A172 (cell line): ENCODE measurements around the gene ALPG. TPM values are rescaled to one million over a fixed set of nuclear protein-coding genes. Genes with fewer than 3 reads are reported as not detected.
"Not testable (repeated sequence)": the region's sequence is repeated elsewhere in the genome, so short reads cannot be mapped to it uniquely, and the experiment has no call there.

Experiments
- DNase-seq: peaks from one replicate; pipeline ENCODE4 v3.0.0-alpha.2; 2015; ENCODE audit warnings: low spot score
- total RNA-seq: library from RNA; depleted of rRNA; stranded (reverse); fragments of >200 nt; shearing (Covaris generic); gene quantifications from 2 replicates; pipeline ENCODE4 v1.2.3, GENCODE V29; 2014

The ALPG gene
- total RNA-seq, 1 experiment from 2014 or later: not detected

DNA sequence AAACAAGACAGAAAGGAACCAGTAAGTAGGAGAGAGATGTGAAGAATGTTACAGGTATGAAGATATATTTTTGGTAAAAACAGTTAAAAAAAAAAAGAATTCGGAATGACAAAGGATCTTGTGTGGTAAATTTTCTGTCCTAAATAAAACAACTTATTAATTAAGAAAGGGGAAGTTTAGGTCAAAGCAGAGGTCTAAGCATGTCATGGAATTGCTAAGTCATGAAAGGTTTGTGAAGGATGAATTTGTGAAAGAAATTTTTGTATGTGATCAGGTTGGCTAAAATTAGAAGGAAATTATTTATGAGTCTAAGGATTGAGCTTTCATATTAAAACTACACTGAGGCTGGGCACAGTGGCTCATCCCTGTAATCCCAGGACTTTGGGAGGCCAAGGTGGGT is 11.1 kb upstream of the ALPG start:
- no peak for DNase-seq

DNA sequence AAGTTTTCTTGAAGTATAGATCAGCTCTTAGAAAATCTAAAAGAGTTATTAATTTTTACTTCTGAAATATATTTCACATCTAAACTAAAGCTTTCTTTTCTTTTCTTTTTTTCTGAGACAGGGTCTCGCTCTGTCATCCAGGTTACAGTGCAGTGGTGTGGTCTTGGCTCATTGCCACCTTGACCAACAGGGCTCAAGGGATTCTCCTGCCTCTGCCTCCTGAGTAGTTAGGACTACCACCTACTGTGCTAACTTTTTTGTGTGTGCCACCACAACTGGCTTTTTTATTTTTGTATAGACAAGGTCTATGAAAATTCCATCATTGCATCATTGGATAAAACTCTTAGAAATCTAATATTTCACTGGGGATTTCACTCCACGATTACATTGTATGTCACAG is 10.0 kb upstream of the ALPG start:
- no peak for DNase-seq

DNA sequence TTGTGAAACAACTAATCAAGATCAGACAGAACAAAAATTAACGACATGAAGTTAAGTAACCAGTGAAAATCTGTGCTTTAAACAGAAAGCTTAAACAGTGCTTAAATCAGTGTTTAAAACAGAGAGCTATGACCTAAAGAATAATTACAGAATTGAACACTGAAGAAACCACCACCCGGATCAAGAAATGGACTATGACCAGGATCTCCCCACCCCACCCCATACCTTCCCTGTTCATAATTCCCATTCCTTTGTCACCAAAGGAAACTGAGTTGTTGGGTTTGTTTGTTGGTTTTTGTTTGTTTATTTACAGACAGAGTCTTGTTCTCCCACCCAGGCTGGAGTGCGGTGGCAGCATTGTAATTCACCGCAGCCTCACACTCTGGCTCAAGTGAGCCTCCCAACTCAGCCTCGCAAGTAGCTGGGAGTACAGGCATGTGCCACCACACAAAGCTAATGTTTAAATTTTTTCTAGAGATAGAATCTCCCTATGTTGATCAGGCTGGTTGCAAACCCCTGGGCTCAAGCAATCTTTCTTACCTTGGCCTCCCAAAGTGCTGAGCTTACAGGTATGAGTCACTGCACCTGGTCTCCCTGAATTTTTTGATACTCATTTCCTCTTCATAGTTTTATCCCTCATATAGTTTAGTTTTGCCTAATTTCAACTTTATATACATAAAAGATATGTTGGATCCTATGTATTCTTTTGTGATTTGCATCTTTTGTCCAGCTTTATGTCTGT is 8.2 kb upstream of the ALPG start:
- no peak for DNase-seq

DNA sequence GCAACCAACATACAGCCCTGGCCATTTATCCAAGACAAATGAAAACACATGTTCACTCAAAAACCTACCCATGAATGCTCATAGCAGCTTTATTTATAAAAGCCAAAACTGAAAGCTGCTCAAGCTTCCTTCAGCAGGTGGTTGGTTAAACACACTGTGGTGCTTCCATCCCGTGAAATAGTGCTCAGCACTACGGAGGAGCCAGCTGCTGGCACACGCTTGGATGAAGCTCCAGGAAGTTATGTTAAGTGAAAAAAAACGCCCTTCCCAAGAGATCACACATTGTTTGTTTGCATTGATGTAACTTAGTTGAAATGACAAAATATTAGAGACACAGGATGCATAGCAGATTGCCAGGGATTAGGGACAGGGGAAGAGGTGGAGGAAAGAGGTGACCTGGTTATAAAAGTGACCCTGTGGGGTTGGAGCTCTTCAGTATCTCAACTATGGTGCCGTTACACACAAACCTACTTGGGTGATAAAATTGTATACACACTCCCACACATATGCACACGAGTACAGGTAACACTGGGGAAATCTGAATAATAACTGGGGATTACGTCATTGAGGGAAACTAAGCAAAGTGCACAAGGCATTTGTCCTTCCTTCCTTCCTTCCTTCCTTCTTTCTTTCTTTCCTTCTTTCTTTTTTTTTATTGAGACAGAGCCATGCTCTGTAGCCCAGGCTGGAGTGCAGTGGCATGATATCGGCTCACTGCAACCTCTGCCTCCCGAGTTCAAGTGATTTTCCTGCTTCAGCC is 6.2 kb upstream of the ALPG start:
- no peak for DNase-seq

DNA sequence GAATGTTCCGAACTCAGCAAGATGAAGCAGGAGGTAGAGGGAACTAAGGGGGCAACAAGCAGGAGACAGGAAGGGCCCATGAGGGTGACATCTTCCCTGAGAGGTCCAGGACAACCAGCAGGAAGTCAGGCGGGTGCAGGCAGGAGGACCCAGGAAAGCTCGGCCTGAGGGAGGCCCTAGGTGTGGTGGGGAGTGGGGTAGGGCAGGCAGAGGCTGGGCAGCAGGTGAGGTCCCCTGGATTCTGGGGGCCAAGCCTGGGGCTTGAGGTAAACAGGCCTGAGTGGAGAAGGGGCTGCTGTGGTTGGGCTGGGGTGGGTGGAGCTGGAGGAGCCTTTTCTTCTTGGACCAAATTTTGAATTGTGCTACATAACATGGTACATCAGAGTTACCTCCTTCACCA is 4.1 kb upstream of the ALPG start:
- DNase-seq: no peak

DNA sequence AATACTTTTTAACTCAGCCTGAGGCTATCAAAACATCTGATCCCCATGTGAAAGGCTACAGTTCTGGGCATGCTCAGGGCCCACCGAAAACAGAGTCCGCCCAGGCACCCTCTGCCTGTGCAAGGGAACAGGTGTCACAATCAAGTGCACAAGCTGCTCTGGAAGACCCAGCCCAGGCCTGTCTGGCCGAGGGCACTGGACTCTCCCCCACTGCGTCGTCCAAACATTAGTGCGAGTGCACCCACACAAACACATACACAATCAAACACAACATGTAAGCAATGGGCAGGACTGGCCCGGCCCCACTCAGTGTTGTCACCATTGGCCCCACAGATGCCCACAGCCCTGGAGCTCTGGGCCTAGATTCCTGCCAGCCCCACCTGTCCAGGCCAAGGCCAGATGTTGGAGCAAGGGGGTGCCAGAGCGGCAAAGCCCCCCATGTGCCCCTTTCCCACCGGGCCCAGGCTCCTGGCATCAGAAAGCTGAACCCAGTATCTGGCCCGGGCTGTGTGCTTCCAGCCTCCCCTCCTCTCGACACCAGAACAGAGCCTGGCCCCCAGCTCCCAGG is 617 bp upstream of the ALPG start:
- no peak for DNase-seq

DNA sequence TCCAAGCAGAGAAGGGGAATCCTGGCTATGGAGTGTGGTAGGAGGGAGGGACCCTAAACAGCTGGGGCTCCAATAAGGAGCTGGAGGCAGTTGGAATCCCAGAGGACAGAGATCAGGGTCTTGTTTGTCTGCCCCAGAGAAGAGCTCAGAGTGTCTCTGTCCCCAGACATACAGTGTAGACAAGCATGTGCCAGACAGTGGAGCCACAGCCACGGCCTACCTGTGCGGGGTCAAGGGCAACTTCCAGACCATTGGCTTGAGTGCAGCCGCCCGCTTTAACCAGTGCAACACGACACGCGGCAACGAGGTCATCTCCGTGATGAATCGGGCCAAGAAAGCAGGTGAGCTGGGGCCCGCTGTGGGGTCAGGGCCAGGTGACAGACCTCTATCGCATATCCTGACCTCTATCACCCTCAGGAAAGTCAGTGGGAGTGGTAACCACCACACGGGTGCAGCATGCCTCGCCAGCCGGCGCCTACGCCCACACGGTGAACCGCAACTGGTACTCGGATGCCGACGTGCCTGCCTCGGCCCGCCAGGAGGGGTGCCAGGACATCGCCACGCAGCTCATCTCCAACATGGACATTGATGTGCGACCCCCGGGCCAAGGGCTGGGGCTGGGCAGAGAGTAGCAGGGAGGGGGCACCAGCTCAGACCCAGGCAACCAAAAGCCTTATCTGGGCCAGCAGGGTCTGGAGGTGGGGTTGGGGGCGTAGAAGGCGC is 945 bp downstream of the ALPG start:
- DNase-seq: not testable (repeated sequence)

DNA sequence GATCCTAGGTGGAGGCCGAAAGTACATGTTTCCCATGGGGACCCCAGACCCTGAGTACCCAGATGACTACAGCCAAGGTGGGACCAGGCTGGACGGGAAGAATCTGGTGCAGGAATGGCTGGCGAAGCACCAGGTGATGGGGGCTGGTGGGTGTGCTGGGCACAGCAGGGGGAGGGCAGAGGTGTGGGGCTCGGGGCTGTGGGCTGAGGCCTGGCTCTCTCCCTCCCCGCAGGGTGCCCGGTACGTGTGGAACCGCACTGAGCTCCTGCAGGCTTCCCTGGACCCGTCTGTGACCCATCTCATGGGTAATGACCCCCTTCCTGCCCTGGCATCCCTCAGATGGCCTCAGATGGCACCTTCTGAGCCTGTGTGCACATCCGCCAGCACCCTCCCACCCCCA is 1.6 kb downstream of the ALPG start:
- not testable (repeated sequence) for DNase-seq

DNA sequence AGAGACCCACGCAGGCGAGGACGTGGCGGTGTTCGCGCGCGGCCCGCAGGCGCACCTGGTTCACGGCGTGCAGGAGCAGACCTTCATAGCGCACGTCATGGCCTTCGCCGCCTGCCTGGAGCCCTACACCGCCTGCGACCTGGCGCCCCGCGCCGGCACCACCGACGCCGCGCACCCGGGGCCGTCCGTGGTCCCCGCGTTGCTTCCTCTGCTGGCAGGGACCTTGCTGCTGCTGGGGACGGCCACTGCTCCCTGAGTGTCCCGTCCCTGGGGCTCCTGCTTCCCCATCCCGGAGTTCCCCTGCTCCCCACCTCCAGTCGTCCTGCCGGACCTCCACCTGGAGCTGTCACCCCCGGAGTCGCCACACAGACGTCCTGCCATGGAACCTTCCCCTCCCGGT is 3.0 kb downstream of the ALPG start:
- DNase-seq: not testable (repeated sequence)

DNA sequence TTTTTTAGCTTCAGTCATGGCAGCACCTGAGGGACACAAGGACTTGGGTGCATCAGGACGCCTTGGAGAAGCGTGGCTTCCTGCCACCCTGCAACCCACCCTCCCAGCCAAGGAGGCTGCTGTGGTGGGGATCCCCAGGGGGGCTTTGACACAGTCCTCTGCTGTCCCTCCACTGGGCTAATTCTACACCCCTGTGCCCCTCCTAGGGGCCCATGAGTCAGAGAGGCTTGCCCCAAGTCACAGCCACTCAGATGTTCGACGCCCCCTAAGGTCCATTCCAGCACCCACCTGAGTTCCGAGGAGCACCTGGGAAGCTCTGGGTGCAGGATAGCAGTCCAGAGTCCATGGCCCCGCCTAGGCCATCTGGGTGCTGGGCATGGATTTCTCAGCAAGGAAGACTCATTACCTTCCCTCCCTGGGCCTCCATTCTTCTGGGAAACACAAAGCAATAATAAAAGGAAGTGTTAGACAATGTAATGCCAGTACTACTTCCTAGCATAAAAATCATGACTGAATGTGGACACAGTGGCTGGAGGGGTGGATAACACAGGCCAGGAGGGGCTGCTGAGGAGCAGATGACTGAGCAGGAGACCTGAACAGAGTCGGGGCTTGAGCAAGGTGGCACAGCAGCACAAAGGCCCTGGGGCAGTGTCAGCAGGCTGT is 3.7 kb downstream of the ALPG start:
- DNase-seq: no peak

DNA sequence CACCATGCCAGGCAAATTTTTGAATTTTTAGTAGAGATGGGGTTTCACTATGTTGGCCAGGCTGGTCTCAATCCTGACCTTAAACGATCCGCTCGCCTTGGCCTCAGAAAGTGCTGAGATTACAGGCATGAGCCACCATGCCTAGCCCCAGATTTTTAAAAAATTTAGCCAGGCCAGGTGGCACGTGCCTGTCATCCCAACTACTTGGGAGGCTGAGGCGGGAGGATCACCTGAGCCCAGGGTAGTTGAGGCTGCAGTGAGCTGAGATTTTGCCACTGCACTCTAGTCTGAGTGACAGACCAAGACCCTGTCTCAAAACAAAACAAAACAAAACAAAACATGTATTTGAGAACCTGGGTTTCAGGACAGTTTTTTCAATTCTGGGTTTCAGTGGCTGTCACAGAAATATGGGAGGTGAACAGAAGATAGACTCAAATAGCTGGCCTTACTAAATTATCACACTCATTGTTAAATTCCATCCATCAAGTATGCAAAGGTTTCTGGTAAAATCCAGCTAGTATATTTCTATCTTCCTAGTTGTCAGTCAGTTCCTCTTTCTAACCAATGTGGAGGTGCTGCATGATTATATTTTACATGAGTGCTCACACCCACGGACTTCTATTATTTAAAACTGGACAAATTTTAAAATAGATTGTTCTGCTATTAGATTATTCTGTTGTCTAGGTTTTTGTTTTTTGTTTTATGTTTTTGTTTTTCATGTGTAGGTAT is 5.4 kb downstream of the ALPG start:
- no peak for DNase-seq

DNA sequence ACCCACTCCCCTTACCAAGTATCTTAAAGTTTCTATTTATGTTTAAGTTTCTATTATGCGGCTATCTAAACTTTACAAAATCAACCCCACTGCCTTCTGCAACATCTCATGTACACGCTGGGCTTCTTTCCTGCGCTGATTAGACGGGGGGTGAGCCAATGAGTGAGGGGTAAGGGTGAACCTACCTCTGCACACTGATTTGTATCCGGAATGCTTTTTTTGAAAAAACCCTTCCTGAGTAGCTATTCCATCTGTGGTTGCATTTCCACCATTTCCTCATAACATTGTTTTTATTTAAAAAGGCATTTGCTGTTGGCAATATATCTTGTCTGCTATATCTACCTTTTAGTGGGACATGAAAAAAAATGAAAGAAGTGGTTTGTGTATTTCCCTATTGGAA is 6.3 kb downstream of the ALPG start:
- DNase-seq: no peak

DNA sequence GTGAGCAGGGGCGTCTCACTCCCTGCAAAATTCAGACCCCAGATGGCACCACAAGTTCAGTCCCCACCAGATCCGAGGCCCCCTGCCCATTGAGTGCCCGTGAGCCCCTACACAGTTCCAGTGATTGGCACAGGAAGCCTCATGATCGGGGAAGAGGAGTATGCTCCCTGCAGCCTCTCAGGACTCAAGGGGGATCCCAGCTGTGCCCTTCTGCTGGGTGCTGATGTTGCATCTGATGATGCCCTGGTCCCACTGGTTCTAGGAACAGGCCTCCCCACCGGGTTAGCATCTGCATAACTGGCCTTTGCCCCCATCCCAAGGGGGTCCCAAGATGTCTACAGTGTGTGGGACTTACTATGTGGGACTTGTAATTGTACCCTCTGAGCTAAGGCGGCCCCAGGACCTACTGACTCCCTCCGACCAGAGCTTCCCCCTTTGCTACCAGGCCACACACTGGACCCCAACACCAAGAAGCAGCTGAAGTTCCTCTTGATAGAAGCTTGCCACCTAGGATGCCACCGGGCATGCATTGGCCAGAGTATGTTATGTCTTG is 8.6 kb downstream of the ALPG start:
- DNase-seq: no peak

DNA sequence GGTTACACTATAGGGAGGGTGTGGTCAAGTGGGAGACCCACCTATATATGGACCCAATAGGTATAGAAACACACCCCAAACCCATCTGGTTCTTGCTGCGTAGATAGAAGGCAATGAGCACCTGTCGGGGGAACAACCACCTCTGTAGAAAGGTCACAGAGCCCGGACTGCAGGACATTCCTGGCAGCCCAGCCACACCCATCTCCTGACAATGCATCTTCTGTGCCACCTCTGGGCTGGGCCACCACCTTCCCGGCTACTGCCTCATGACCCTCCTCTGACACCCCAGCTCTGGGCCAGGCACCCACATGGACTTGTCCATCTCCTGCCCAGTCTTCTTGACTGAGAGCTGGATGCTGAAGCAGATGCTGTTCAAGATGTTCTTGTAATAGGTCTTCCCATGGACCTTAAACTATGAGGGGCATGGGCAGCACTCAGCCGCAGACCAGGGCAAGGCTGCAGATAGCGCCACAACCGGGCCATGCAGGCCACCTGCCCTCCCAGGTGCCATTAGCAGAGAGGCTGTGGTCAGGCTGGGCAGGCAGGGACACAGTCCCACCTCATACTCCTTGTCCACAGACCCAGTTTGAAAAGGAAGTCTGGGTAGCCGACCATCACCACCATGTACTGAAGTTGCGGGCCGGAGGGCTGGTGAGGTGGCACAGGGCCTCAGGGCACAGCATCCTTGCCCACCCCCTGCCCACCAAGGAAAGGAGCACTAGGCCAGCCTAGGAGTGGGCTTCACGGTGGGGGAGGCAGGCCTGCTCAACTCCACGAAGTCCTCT is 9.3 kb downstream of the ALPG start:
- no peak for DNase-seq

DNA sequence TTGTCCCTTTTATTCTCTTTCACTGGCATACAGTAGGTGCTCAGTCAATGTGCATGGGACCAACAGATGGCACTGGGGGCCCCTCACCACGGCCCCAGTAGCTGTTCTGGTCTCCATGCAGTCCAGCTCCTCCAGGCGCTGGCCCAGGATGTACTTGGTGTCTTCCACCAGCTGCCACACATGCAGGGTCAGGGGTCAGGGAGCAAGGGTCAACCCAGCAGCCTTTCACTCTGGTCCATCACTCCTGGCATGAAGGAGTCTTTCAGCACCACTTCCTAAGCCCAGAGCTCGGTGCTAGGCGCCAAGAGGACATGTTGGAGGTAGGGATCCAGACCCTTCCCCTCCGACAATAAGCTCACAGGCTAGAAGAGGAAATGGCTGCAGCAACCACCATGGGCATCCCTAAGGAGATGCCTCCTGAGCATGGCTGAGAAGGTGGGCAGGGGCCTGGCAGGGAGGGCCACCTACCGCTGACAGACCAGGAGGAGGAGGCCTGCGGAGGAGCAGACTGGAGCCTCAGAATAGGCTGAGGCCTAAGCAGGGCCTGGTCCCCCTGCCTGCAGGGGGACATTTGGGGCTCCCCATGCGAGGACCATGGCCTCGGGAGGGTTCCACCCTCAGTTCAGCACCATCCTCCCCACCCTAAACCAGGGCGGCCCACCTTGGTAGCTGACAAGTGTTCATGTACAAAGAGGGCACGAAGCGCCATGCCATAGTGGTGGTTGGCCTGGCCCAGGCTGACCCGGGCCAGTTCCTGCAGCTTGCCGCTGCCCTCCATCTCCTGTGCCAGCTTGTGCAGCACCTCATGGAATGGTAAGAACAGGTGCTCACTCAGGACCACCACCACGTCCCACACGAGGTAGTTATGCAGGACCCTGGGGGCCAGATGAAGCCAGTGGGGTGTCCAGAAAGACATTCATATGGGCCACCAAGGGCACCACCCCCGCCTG is 10.2 kb downstream of the ALPG start:
- DNase-seq: no peak

DNA sequence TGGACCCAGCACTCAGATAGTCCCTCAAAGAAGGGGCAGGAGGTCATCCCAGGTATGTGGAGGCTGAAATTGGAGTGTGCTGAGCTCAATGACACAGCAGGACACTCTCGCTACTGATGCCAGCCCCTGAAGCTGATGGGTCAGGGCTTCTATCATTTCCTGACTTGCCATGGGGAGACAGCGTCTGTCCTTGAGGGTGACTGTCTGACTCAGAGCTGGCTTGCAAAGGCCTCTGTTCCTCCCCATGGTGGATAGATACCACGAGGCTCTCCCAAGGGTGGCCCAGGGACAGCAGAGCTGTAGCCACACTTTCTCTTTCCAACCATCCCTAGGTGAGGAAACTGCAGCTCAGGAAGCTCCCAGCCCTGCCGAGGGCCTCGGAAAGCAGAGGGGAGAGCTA is 10.8 kb downstream of the ALPG start:
- DNase-seq: no peak

DNA sequence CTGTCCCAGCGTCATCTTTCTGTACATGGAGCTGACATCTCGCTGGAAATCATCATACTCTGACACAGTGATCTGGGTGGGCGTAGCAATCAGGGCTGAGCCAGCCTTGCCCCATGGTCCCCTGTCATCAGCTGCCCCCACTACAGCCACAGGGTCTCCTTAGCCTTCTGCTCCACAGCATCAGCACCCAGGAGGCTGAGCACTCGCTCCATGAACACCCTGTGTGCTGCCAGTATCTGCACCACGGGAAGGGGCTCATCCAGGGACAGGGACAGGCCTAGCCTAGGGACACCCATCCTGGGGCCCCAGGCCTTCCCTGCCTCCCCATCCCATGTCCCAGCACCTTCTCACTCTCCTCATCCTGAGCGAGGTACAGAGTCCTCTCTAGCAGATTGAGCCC is 11.4 kb downstream of the ALPG start:
- DNase-seq: no peak

DNA sequence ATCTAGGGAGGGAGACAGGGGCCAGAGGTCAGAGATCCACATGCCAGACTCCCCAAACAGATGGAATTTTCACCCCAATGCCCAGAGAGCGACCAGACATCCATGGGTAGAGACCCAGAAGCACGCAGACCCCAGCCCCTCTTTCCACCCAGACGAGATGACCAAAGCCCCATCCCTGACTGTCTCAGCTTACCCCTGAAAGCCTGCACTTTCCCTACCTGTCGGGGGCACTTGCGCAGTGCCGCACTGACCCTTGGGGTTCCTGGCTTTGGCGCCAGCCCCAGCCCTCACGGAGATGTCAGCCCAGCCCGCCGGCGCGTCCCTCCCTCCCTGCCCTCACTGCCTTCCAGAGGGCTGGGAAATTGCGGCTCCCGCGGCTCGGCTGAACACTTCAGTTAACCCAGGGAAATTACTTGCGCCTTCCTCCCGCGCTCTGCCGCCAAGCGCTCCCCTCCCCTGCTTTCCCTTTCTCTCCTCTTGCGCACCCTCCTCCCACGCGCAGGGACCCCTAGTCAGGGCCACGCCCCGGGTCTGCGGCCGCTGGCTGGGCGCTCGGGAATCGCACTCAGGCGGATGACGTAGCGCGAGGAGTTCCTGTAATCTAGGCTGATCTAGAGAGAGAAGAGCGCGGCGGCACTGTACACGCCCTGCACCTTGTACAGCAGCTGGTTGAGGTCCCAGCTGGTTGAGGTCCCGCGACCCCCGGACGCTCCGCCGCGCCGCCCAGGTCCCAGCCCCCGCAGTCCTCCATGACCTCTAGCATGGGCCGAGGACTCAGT is 12.0 kb downstream of the ALPG start:
- no peak for DNase-seq
